Amygdala (tissue), 56 donors: ENCODE measurements around the gene PPP2R3A.
"Not testable (repeated sequence)": the region's sequence is repeated elsewhere in the genome, so short reads cannot be mapped to it uniquely, and the experiment has no call there.

Experiments
- DNase-seq, 56 donors: peaks; one replicate each; lab custom pipeline; 2025; lab: John Stamatoyannopoulos, UW

PPP2R3A gene

DNA sequence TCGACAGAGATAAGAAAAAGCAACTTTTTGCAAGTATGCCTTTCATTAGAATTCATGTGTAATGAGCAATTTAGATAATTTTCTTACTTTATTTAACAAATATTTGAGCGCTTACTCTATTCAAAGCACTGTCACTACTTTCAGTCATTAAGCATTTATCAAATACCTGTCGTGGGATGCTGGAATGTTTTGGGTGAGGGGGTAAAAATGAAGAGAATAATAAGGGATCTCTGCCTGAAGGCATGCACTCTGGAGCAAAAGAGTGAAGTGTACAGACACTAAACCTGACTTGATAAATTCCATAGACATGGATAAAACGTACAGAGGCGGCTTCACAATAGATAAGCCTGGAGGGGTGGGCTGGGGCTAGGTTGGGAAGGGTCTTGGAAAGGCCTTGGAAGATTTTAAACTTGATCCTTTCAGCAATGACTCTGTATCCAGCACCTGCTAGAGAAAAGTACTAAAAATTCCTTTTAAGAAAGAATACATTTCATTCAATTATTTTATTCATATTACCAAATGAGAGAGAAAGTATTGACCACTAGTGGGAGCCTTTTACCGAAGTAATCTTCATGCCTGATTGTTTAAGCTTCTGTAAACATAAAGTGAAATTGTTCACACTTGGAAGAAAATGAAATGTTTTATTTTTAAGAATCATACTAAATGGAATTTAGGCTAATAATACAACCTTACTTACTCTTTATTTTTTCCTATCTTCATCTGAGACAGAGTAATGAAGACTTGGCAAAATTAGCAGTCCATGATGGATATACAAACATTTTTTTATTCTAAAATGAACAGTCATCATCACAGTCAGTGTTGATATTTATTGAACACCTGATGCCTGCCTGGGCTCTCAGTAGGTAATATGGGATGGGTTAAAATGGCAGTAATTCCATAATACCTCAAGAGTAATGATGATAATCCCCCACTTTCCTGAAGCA, 113.2 kb downstream of the PPP2R3A start:
- peak in 2 of 56 donors; percentile 1 to 50 for DNase-seq

DNA sequence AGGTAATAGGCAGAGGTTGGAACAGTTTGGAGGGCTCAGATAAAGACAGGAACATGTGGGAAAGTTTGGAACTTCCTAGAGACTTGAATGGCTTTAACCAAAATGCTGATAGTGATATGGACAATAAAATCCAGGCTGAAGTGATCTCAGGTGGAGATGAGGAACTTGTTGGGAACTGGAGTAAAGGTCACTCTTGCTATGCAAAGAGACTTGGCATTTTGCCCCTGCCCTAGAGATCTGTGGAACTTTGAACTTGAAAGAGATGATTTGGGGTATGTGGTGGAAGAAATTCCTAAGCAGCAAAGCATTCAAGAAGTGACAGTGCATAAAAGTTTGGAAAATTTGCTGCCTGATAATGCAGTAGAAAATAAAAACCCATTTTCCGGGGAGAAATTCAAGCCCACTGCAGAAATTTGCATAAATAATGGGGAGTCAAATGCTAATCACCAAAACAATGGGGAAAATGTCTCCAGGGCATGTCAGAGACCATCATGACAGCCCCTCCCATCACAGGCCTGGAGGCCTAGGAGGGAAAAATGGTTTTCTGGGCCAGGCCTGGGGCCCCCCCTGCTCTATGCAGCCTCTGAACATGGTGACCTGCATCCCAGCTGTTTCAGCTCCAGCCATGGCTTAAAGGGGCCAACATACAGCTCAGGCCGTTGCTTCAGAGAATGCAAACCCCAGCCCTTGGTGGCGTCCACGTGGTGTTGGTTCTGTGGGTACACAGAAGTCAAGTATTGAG, 118.3 kb downstream of the PPP2R3A start:
- DNase-seq = not testable (repeated sequence)

DNA sequence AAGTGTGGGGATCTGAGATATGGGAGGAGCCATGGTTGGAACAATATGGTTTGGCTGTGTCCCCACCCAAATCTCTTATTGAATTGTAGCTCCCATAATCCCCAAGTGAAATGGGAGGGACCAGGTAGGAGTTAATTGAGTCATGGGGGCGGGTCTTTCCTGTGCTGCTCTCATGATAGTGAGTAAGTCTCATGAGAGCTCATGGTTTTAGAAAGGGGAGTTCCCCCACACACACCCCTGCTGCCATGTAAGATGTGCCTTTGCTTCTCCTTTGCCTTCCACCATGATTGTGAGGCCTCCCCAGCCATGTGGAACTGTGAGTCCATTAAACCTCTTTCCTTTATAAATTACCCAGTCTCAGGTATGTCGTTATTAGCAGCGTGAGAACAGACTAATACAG, 119.5 kb downstream of the PPP2R3A start:
- DNase-seq = not testable (repeated sequence)

DNA sequence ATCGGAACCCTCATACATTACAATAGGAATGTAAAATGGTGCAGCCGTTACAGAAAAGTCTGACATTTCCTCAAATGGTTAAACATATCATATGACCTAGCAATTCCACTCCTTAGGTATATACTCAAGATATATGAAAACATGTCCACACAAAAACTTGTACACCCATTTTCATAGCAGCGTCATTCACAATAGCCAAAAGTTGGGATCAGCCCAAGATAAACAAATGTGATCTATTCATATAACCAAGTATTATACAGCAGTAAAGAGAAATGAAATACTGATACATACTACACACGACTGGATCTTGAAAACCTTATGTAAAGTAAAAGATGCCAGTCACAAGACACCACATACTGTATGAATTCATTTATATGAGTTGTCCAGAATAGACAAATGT, 128.2 kb downstream of the PPP2R3A start:
- no peak for DNase-seq

DNA sequence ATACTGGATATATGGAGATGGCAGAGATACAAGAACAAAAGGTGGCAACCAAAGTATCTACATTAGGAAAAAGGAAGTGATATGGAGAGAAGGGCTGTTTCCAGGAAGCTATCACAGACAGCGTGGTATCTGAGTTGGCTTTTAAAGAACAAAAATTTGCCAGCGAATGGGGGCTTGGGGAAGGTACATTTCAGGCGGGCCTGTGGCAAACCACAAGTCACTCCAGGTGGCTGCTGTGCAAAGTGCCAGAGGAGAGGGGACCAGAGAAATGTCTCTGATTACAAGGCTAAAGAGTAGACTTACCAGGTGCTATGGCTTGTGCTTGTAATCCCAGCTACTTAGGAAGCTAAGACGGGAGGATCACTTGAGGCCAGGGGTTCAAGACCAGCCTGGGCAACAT, 139.5 kb downstream of the PPP2R3A start:
- no peak for DNase-seq

DNA sequence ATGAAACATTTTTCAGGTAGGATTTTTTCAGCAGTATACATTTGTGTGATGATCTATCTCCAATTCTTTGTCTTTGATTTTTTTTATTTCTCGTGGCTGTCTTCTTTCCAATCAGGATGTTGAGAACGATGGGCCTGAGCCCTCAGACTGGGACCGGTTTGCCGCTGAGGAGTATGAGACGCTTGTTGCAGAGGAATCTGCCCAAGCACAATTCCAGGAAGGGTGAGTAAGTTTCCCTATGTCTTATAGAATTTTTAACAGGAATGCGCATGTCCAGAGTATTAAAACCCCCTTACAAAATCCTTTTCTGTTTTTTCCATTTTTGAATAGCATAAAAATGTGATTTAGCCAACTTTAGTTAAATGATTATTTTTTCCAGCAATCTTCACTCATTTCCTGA, 140.6 kb downstream of the PPP2R3A start:
- DNase-seq = no peak

DNA sequence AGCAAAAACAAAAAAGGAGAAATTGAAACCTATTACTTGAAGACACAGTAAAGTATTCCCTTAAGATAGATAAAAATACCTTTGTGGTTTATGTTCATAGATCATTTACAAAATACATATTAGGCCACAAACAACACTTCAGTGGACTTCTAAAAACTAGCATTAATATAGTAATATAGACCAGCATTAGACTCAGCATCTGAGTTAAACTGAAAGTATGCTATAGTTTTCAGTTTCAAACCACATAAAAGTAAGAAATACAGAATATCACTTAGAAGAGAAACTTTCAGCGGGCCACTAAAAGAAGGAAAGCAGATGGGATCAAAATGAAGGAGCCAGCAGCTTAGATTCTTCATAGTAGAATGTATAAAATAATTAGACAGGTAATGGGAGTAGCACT, 144.0 kb downstream of the PPP2R3A start:
- DNase-seq = no peak

DNA sequence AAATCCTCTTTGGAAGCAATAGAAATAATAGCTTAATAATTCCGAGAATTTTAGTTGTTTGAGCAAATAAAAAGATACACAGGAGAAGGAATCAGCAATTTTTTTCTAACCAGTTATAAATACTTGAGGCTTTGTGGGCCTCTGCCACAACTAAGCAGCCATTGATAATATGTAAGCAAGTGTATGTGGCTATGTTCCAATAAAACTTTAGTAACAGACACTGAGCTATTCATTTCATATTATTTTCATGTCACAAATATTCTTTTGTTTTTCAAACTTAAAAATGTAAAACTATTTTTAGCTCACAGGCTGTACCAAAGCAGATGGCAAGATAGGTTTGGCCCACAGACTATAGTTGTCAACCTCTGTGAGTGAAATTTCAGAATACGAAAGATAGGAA, 145.0 kb downstream of the PPP2R3A start:
- no peak for DNase-seq

DNA sequence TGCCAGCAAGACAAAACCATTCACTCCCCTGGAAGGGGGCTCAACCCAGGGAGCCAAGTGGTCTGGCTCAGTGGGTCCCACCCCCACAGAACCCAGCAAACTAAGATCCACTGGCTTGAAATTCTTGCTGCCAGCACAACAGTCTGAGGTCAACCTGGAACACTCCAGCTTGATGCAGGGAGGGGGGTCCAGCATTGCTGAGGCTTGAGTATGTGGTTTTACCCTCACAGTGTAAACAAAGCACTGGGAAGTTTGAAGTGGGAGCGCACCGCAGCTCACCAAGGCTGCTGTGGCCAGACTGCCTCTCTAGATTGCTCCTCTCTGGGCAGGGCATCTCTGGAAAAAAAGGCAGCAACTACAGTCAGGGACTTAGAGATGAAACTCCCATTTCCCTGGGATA, 148.9 kb downstream of the PPP2R3A start:
- no peak for DNase-seq

DNA sequence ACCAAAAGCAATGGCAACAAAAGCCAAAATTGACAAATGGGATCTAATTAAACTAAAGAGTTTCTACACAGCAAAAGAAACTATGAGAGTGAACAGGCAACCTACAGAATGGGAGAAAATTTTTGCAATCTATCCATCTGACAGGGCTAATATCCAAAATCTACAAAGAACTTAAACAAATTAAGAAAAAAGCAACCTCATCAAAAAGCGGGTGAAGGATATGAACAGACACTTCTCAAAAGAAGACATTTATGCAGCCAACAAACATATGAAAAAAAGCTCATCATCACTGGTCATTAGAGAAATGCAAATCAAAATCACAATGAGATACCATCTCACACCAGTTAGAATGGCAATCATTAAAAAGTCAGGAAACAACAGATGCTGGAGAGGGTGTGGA, 153.8 kb downstream of the PPP2R3A start:
- not testable (repeated sequence) for DNase-seq

DNA sequence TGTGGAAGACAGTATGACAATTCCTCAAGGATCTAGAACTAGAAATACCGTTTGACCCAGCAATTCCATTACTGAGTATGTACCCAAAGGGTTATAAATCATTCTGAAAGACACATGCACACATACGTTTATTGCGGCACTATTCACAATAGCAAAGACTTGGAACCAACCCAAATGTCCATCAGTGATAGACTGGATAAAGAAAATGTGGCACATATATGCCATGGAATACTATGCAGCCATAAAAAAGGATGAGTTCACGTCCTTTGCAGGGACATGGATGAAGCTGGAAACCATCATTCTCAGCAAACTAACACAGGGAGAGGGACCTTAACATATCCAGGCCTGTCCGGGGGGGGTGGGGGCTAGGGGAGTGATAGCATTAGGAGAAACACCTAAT, 154.3 kb downstream of the PPP2R3A start:
- DNase-seq = not testable (repeated sequence)

DNA sequence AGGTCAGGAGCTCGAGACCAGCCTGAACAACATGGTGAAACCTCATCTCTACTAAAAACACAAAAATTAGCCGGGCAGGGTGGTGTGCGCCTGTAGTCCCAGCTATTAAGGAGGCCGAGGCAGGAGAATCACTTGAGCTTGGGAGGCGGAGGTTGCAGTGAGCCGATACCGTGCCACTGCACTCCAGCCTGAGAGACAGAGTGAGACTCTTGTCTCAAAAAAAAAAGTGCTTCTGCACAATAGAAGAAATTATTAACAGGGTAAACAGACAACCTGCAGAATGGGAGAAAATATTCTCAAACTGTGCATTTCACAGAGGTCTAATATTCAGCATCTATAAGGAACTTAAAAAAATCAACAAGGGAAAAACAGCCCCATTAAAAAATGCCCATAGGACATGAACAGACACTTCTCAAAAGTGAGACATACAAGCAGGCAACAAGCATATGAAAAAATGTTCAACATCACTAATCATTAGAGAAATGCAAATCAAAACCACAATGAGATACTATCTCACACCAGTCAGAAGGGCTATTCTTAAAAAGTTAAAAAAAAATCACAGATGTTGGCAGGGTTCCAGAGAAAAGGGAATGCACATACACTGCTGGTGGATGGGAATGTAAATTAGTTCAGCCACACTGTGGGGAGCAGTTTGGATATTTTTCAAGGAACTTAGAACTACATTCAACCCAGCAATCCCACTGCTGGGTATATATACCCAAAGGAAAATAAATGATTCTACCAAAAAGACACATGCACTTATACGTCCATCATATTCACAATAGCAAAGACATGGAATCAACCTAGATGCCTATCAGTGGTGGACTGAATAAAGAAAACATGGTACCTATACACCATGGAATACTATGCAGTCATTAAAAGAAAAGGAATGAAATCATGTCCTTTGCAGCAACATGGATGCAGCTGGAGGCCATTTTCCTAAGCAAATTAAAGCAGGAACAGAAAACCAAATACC, 155.1 kb downstream of the PPP2R3A start:
- no peak for DNase-seq

DNA sequence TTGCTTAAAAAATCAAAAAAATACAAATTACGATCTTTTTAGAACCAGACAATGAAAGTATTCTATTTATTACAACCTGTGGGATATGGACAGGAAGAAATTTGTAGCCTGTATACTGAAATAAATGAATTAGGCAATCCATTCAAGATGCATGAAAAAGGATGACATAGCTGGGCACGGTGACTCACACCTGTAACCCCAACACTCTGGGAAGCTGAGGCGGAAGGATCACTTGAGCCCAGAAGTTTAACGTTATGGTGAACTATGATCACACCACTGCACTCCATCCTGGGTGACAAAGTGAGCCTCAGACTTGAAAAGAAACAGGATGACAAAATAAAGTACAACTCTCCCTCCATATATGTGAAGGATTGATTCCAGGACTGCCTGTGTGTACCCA, 156.5 kb downstream of the PPP2R3A start:
- no peak for DNase-seq

DNA sequence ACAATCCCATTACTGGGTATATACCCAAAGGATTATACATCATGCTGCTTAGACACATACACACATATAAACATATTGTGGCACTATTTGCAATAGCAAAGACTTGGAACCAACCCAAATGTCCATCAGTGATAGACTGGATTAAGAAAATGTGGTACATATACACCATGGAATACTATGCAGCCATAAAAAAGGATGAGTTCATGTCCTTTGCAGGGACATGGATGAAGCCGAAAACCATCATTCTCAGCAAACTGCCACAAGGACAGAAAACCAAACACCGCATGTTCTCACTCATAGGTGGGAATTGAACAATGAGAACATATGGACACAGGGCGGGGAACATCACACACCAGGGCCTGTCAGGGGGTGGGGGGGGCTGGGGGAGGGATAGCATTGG, 166.1 kb downstream of the PPP2R3A start:
- DNase-seq = not testable (repeated sequence)

DNA sequence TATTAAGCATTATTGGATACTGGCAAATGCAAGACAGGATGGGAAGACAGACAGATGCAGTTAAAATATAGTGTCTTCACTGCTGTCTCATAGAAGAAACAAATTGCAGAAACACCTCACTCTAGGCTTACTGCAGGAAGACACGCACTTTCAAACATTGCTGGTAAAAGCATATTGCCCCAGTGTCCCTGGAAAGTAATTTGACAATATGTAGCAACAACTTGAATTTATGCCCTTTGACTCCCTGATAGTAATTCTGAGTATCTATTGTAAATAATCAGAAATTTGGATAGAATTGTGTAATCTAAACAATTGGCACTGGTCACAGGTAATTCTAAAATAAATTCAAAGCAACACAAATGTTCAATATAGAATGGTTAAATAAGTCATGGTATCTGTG, 168.6 kb downstream of the PPP2R3A start:
- no peak for DNase-seq

DNA sequence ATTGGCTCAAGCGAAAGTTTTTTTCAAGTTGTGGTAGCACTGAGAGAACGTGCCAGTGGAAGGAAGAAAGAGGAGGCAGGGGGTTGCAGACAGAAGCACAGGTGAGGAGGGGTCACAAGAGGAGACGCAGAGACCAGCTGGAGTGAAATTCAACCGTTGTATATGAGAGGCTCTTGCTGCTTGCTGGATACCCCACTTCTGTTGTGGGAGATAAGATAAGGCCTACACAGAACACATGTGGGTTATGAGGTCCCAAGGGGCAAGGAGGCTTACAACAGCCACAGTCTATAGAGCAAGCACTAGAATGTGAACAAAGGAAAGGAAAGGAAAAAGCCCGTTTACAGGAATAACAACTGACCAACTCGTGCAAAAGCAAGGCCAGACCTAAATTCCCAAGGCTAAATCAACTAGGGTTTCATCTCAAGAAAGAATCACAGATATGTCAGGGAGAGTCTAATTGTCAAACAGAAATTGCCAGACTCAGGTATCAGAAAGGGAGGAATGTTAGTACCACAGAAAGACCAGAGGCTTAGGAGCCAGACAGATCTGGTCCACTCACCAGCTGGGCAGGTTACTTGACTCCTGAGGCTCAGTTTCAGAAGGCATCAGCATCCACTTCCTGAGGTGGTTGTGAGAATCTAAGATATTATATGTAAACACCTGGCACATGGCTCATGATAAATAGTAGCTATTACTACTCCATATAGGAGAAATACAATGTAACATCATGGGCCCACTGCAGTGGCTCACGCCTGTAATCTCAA, 169.7 kb downstream of the PPP2R3A start:
- no peak for DNase-seq

DNA sequence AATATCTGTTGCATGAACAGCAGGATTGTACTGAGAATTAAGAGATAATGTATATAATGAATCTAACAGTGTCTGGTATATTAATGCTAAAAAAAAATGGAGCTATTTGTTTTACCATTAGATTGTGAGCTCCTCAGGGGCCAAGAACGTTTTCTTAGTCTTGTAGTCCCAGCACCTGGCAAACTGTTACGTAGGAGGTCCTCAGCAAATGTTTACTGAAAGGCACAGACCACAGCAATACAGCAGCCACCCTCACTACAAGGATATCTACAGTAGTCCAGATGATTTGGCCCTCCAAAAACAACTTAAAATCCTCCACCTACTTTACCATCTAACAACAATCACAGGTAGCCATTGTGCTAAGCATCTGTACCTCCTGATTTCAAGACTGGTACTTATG, 170.9 kb downstream of the PPP2R3A start:
- DNase-seq = no peak

DNA sequence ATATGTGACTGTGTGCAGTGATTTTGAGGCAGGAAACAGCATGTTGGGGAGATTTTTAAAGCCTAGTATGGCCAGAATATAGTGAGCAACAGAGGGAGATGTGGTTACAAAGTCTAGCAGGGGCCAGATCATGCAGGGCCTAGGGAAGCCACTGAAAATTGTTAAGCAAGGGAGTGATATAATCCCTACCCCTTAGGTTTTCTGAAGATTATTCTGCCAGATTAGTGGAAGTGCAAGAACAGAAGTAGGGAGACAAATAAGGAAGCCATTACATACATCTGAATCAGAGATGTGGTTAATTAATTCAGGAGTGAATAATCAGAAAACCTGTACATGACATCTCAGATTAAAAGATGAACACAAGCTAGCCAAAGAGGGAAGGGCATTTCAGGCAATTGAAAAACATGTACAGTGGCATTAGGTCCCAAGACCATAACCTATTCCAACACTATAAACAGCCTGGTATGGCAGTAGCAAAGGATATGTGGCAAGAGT, 175.8 kb downstream of the PPP2R3A start:
- DNase-seq = no peak

DNA sequence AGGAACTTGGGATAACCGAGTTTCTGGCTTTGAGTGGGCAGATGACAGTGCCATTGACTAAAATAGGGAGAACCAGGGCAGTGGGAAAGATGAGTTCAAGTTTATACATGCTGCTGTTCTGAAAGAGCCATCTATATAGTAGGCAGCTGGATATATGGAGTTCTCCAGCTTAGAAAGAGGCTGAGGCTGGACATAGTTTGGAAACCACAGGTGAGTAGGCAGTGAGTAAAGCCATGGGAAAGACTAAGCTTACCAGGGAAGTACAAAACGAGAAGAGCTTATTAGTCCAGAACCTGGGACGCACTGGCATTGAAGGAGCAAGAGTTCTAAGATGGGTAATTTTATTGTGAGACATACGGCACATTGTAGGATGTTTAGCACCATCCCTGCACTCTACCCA, 176.4 kb downstream of the PPP2R3A start:
- no peak for DNase-seq

DNA sequence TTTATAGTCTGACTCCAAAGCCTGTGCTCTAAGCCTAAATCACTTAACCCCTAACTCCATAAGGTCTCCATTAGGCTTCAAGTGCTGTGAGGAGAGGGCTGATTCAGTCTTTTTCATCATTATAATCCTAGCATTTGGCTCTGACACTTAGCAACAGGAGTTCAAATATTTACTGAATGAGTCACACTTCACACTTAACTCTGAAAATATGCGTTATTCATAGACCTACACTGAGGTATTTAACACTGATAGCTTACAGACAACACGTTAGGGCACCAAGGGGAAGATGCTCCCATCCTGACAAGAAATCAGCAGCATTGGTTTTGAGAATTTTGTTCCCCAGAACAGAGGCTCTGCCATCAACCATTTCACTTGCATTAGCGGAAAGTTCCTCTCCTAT, 177.1 kb downstream of the PPP2R3A start:
- no peak for DNase-seq
